ENCODE measurements around the gene IL17RD.

- TF ChIP-seq BHLHE40 (IDR thresholded peaks at IDR 0.05; ENCODE audit: borderline replicate concordance in 1 of 2, low read depth in 2 of 2, low read length in 1 of 2) (no peak), EZH2 (IDR thresholded peaks at IDR 0.05; ENCODE audit: borderline replicate concordance, control insufficient read depth, low read depth, low read length) (no peak)
- TF ChIP-seq, protein P1, sequence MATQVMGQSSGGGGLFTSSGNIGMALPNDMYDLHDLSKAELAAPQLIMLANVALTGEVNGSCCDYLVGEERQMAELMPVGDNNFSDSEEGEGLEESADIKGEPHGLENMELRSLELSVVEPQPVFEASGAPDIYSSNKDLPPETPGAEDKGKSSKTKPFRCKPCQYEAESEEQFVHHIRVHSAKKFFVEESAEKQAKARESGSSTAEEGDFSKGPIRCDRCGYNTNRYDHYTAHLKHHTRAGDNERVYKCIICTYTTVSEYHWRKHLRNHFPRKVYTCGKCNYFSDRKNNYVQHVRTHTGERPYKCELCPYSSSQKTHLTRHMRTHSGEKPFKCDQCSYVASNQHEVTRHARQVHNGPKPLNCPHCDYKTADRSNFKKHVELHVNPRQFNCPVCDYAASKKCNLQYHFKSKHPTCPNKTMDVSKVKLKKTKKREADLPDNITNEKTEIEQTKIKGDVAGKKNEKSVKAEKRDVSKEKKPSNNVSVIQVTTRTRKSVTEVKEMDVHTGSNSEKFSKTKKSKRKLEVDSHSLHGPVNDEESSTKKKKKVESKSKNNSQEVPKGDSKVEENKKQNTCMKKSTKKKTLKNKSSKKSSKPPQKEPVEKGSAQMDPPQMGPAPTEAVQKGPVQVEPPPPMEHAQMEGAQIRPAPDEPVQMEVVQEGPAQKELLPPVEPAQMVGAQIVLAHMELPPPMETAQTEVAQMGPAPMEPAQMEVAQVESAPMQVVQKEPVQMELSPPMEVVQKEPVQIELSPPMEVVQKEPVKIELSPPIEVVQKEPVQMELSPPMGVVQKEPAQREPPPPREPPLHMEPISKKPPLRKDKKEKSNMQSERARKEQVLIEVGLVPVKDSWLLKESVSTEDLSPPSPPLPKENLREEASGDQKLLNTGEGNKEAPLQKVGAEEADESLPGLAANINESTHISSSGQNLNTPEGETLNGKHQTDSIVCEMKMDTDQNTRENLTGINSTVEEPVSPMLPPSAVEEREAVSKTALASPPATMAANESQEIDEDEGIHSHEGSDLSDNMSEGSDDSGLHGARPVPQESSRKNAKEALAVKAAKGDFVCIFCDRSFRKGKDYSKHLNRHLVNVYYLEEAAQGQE (IDR thresholded peaks at IDR 0.05; ENCODE audit: low read depth, low read length): no peak
These were observed 87.4 kb downstream of the IL17RD start for GRCh38 chr3:57077630-57078343.

Data from GM12878 (cell line).